Skin epidermis (tissue), 12 donors: ENCODE results near the gene PTPRS.

Source experiments
- H3K27ac ChIP-seq, 21 experiments: fragments of 200-600 bp; sonication (generic) in 11 of 21; one replicate each; pipeline ENCODE4 v1.5.0; 2020; ENCODE audit warnings: mild to moderate bottlenecking in 3 of 21, inconsistent platforms in 2 of 21, moderate library complexity in 2 of 21
- H3K4me3 ChIP-seq, 7 experiments: fragments of 200-600 bp; sonication (generic) in 2 of 7; one replicate each; pipeline ENCODE4 v1.5.0; 2020; ENCODE audit warnings: inconsistent platforms in 2 of 7, mild to moderate bottlenecking in 2 of 7, moderate library complexity in 1 of 7

The PTPRS gene

DNA sequence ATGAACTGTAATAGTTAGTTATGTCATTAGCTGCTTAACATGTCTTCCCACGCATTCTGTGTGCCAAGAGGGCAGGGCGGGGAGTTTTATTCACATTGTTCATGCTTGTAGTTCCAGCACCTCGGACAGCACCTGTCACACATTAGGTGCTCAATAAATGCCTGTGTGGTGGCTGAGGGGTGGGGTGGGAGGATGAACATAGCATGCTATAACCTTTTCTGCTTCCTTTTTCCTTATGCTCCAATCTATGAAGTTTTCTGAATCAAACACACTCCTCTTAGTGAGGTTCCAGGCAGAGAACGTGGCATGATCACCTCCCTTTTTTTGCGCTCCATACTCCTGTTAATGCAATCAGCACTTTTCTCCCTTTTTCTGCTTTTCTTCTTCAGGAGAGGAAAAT, 15.8 kb upstream of the PTPRS start:
- no peak overlapping the region for H3K27ac ChIP-seq
- H3K4me3 ChIP-seq: no peak overlapping the region

DNA sequence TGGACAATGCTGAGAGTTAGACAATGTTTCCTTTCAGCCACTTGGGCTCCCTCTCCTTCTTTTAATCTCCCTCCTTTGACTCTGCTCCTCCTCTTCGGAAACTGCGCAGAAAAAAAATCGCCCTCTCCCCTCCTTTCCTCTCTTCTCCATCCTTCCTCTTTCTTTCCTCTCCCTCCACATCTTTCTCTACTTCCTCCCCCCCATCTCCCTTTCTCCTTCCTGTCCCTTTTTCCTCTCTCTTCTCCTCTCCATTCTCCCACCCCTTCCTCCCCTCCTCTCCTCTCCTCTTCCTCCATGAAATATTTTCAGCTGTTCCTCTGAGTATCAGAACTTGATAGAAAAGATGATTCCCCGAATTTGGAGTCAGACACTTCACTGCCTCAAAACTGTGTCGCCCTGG, 15.1 kb upstream of the PTPRS start:
- no peak overlapping the region for H3K4me3 ChIP-seq
- no peak overlapping the region for H3K27ac ChIP-seq

DNA sequence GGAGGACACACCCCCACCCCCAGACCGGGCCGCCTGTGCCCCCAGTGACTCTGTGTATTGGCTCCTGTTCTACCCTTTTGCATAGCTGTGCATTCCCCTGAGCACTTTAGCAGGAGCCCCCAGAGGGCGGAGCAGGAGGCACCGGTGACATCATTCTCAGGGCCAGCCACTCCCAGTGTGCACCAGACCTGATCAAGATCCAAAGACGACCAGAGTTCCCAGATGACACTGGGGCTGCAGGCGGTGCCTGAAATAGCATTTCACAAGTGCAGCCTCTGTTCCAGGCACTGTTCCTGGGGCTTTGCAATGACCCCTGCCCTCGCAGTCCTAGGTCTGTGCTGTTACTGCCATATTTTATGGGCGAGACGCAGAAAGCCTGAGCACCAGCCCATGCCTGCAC, 14.5 kb upstream of the PTPRS start:
- H3K4me3 ChIP-seq: no peak overlapping the region
- H3K27ac ChIP-seq: no peak overlapping the region

GRCh38 chr19:5354403-5354802, 13.8 kb upstream of the PTPRS start:
- H3K27ac ChIP-seq: no peak overlapping the region
- H3K4me3 ChIP-seq: no peak overlapping the region

DNA sequence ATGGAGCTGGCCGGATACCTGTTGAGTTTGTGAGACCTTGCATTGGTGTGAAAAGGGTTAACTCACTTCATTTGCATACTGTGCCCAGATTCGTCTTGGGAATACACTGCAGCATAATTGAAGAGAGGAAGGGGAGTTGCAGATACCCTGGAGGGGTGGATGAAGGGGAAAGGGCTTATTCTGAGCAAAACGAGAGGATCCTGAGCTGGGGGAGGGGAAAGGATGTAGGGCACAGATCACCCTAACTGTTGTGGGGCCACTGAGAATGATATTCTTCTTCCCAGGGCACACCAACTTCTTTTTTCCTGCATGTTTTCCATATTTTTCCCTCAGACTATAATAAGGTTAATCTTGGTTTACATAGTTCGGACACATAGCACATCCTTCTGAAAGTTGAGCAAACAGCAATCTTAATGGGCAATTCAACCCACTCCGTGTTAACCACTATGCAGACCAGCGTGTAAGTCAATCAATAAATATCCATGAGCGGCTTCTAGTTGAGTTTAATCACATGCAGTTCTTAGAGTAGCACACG, 11.7 kb upstream of the PTPRS start:
- no peak overlapping the region for H3K27ac ChIP-seq
- no peak overlapping the region for H3K4me3 ChIP-seq

- H3K27ac ChIP-seq: no peak overlapping the region
- H3K4me3 ChIP-seq: no peak overlapping the region
Observed at GRCh38 chr19:5351731-5352228, 11.2 kb upstream of the PTPRS start.

DNA sequence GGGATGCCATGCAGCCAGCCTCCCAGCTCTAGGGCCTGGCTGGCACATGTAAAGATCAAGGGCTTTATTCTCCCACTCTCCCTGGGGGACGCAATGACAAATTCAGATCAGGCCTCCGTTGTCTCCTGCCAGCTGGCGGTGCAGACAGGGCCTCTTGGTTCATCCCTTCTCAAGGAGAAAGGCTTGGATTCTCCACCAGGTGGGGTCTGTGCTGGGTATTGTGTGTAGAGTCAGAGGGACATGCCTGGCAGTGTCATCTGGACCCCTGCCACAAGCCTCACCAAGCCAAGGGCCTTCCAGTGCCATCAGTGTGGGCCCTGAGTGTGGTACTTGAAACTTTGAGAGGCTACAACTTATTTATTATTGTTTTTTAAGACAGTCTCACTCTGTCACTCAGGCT, 8.4 kb upstream of the PTPRS start:
- Histone ChIP-seq H3K4me3 (no peak overlapping the region), H3K27ac (no peak overlapping the region)

- no peak overlapping the region for H3K27ac ChIP-seq
- no peak overlapping the region for H3K4me3 ChIP-seq
Observed at GRCh38 chr19:5345895-5346386, 5.3 kb upstream of the PTPRS start.

DNA sequence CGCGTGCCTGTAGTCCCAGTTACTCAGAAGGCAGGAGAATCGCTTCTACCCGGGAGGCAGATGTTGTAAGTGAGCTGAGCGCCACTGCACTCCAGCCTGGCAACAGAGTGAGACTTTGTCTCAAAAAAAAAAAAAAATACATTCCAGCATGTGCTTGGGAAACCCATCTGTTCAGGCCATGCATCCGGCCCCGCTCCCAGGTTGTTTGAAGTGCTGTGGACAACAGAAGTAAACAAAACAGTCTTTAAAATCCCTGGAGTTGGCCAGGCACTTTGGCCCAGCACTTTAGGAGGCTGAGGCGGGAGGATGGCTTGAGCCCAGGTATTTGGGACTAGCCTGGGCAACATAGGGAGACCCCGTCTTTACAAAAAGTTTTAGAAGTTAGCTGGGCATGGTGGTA, 3.2 kb upstream of the PTPRS start:
- H3K4me3 ChIP-seq: no peak overlapping the region

DNA sequence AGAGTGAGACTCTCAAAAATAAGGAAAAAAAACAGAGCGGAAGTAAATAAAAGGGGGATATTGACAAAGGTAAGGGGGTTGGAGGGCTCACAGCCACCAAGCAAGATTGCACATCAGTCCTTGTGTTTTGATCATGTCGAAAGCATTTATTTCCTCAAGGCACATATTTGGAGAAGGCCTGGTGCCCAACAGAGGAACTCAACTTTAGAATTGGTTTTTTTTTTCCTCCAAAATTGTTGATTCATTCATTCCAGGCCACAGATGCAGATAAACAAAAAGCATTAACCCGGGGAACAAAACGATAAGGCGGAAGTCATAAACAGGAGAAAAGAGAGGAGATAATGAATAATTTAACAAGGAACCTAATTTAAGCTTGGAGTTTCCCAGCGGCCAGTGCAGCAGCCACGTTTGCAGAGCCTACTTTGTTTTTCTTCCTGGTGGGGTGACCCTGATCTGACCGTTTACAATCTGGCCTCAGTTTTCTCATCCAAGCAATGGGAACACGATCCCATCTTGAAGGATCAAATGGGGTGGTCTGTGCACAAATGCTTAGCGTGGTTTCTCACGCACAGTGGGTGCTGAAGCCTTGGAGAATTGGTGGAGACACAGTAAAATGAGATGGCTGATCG, 2.1 kb upstream of the PTPRS start:
- Histone ChIP-seq H3K4me3 (no peak overlapping the region), H3K27ac (no peak overlapping the region)

More for the DNA sequence above, 3.2 kb upstream of the PTPRS start:
- no peak overlapping the region for H3K27ac ChIP-seq

GRCh38 chr19:5341981-5342380, 1.4 kb upstream of the PTPRS start:
- Histone ChIP-seq H3K27ac (no peak overlapping the region), H3K4me3 (no peak overlapping the region)

DNA sequence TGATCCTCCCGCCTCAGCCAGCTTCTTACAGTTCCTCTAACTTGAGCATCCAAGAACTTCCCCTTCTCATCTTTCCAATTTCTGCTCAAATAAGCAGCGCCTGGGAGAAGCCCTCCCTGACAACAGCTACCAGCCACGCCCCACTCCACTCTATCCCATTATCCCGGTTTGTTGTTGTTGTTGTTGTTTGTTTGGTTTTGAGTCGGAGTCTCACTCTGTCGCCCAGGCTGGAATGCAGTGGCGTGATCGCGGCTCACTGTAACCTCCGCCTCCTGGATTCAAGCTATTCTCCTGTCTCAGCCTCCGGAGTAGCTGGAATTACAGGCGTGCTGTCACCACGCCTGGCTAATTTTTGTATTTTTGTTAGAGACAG, 822 bp upstream of the PTPRS start:
- no peak overlapping the region for H3K4me3 ChIP-seq
- H3K27ac ChIP-seq: no peak overlapping the region

GRCh38 chr19:5339950-5340636, 519 bp downstream of the PTPRS start:
- peak overlapping the region; percentile 28 to 61 (median 47) for H3K4me3 ChIP-seq
- H3K27ac ChIP-seq: peak overlapping the region in 1 of 21 experiments; percentile 23

GRCh38 chr19:5339198-5339949, 1.2 kb downstream of the PTPRS start:
- no peak overlapping the region for H3K27ac ChIP-seq
- peak overlapping the region; percentile 21 to 61 (median 47) for H3K4me3 ChIP-seq

- Histone ChIP-seq H3K27ac (no peak overlapping the region), H3K4me3 (peak overlapping the region in 1 of 7 experiments; percentile 55)
Observed at GRCh38 chr19:5338656-5339197, 1.9 kb downstream of the PTPRS start.

DNA sequence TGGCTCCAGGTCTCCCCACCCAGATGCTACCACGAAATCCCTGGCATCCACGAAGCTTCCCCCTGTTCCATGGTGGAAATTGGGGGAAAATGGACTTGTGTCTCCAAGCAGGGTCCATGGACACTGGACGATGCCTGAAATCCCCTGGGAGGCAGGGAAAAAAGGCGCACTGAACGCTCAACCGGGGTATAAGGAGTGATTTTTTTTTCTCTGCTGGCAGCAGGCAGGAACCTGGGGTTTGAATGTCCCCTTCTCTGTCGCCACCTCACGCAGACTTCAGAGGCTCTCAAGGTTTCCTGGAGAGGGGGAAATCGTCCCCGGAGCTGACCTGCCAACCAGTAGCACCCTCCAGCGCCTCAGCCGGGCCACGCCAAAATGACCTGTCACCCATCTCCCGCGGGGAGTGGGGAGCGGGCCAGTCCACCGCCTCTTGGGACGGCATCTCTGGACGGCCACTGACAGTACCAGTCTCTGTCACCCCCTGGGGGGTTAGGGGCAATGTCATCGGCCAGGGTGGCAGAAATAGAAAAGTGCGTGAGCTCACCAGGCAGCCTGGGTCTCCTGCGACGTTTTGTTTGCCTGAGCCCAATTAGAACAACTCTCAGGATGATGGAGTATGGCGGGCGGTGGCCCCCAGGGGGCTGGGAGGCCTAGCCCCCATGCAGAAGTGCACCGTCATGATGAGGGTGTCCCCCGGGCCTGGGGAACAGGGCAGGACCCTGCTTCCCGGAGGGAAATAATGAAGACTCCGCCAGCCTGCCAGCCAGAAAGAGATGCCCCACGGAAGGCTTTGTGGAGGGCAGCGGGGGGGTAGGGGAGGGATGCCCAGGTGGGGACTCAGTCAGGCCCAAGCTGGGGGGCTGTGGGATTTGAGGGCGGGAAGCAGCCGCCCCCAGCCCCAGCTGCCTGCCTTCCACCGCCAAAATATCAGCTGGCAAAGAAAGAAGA, 2.6 kb downstream of the PTPRS start:
- H3K4me3 ChIP-seq: no peak overlapping the region

DNA sequence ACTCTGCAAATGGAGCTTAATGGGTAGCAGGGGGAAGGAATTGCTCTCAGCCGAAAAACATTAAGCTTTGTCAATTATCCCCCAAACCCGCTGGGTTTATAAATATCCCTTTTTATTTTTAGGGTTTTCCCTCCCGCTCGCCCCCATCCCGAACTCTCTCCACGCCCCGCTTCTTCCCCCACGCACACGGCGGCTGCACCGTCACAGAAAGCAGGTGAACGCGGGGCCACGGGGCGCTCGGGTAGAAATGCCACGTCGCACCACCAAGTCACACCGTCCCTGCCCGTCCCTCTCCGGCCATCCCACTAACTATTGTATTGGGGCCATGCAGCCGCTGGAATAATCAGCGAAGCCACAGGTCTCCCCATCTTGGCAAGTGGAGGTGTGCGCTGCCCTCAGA, 3.5 kb downstream of the PTPRS start:
- H3K27ac ChIP-seq: no peak overlapping the region
- H3K4me3 ChIP-seq: no peak overlapping the region

More for the DNA sequence above, 2.6 kb downstream of the PTPRS start:
- H3K27ac ChIP-seq: no peak overlapping the region

- H3K4me3 ChIP-seq: no peak overlapping the region
Observed at GRCh38 chr19:5336195-5336965, 4.2 kb downstream of the PTPRS start.

More at GRCh38 chr19:5336195-5336965, 4.2 kb downstream of the PTPRS start:
- H3K27ac ChIP-seq: no peak overlapping the region
